GM19099 (cell line): Measurements from ENCODE around the gene C14orf180.

ENCODE experiments used
- POLR2A ChIP-seq: IDR thresholded peaks from 3 replicates; pipeline ENCODE4 v1.6.1; 2011; ENCODE audit warnings: low read depth; ENCODE audit not compliant: insufficient read length; ENCODE audit errors: extremely low read depth

Gene C14orf180

GRCh38 chr14:104633276-104634137, 53.9 kb downstream of the C14orf180 start:
- no peak for TF ChIP-seq POLR2A

GRCh38 chr14:104634138-104634760, 54.7 kb downstream of the C14orf180 start:
- TF ChIP-seq POLR2A = no peak

- TF ChIP-seq POLR2A = no peak
Observed at GRCh38 chr14:104634886-104635570, 55.5 kb downstream of the C14orf180 start.

GRCh38 chr14:104635717-104636116, 56.2 kb downstream of the C14orf180 start:
- TF ChIP-seq POLR2A = no peak

GRCh38 chr14:104636131-104636530, 56.6 kb downstream of the C14orf180 start:
- TF ChIP-seq POLR2A = no peak

GRCh38 chr14:104637546-104638003, 58.0 kb downstream of the C14orf180 start:
- no peak for TF ChIP-seq POLR2A

GRCh38 chr14:104638190-104638589, 58.6 kb downstream of the C14orf180 start:
- no peak for TF ChIP-seq POLR2A

GRCh38 chr14:104638927-104639450, 59.4 kb downstream of the C14orf180 start:
- no peak for TF ChIP-seq POLR2A

GRCh38 chr14:104639471-104639870, 59.9 kb downstream of the C14orf180 start:
- TF ChIP-seq POLR2A = no peak
